NT2/D1 (cell line): Measurements from ENCODE around the gene ADCY10.

ENCODE experiments used
- SUZ12 ChIP-seq: IDR thresholded peaks from 2 replicates; pipeline ENCODE4 v1.6.1; 2011; ENCODE audit not compliant: insufficient read length, insufficient read depth; ENCODE audit errors: extremely low read depth
- YY1 ChIP-seq: IDR thresholded peaks from 2 replicates; pipeline ENCODE4 v1.6.1; 2011; ENCODE audit not compliant: insufficient read length, insufficient read depth
- ZNF274 ChIP-seq: IDR thresholded peaks from 2 replicates; pipeline ENCODE4 v1.6.1; 2011; ENCODE audit warnings: mild to moderate bottlenecking, low read depth, low read length

GRCh38 chr1:167829868-167830267, 84.1 kb downstream of the ADCY10 start:
- TF ChIP-seq SUZ12 (no peak), ZNF274 (no peak), YY1 (no peak)
